HepG2 (cell line): ENCODE results near the gene WFDC12. TPM values are rescaled to one million over a fixed set of nuclear protein-coding genes. Genes with fewer than 3 reads are reported as not detected.

Experiments used
- ATAC-seq: fragments of 200-7000 bp; cut with Tn5 transposase; 3 replicates; pipeline ENCODE4 v1.9.1; 2020; ENCODE audit warnings: mild to moderate bottlenecking, moderate library complexity
- BruUV-seq: library from RNA; stranded (reverse); fragments of 400-500 nt; replicated peaks from 2 replicates; lab custom pipeline; 2021; lab: Mats Ljungman, UMichigan
- CTCF ChIA-PET: fragments of 300-600 bp; formaldehyde crosslinking; extraction: SDS; loops from one replicate; lab custom pipeline; 2021; ENCODE audit warnings: low total read pairs, inconsistent platforms, low intra/inter-chr PET ratio; lab: Yijun Ruan, JAX
- POLR2A ChIA-PET: fragments of 350-600 bp; sonication (Branson Sonifier 250); formaldehyde crosslinking; loops from one replicate; lab custom pipeline; 2020; ENCODE audit warnings: antibody characterized with exemption, inconsistent platforms; lab: Yijun Ruan, JAX
- DNase-seq: peaks from one replicate; pipeline ENCODE4 v3.0.0-alpha.2; 2015; ENCODE audit warnings: low spot score
- FAIRE-seq: peaks from 3 replicates; lab custom pipeline; 2011; peaks lifted over from hg19 to GRCh38; lab: Jason Lieb, UNC
- H2AFZ ChIP-seq: one replicate; pipeline ENCODE4 v1.6.1; 2011; ENCODE audit warnings: low read length, inconsistent platforms
- H3K27ac ChIP-seq: fragments of 300-600 bp; 3 replicates; pipeline ENCODE4 v1.8.0; 2011; ENCODE audit warnings: mixed run types, mild to moderate bottlenecking, mixed read lengths, low read length, inconsistent platforms; ENCODE audit not compliant: insufficient read depth; ENCODE audit errors: extremely low read length
- H3K27me3 ChIP-seq, 2 experiments: fragments of 200-600 bp in 1 of 2; 2 replicates in 1 of 2; 3 replicates in 1 of 2; pipeline versions ENCODE4 v1.6.0 to v1.8.0; 2011; ENCODE audit warnings: low read length in 2 of 2, mild to moderate bottlenecking in 2 of 2, moderate library complexity in 2 of 2, inconsistent platforms in 1 of 2; ENCODE audit not compliant: insufficient read depth in 2 of 2, control insufficient read depth in 1 of 2
- H3K36me3 ChIP-seq, 2 experiments: fragments of 200-600 bp in 1 of 2; replicated peaks in 1 of 2; 2 replicates in 1 of 2; 3 replicates in 1 of 2; pipeline versions ENCODE4 v1.5.1 to v1.8.0; 2011; ENCODE audit warnings: low read length in 2 of 2, inconsistent platforms in 1 of 2; ENCODE audit not compliant: insufficient read depth in 2 of 2, control insufficient read depth in 1 of 2
- H3K4me1 ChIP-seq: 2 replicates; pipeline ENCODE4 v1.5.1; 2012; ENCODE audit warnings: low read length, inconsistent platforms; ENCODE audit not compliant: insufficient read depth
- H3K4me2 ChIP-seq: 2 replicates; pipeline ENCODE4 v1.6.0; 2011; ENCODE audit warnings: low read depth, low read length, inconsistent platforms
- H3K4me3 ChIP-seq, 3 experiments: fragments of 200-600 bp in 1 of 3; sonication (generic), shearing (Covaris generic) in 1 of 3; replicated peaks in 1 of 3; 2 replicates each; pipeline ENCODE4 v1.5.1; 2011 to 2016; ENCODE audit warnings: low read length in 3 of 3, inconsistent platforms in 2 of 3, low read depth in 2 of 3, mild to moderate bottlenecking in 2 of 3, control low read depth in 1 of 3, mixed read lengths in 1 of 3; ENCODE audit not compliant: insufficient read depth in 1 of 3
- H3K79me2 ChIP-seq: one replicate; pipeline ENCODE4 v1.6.1; 2011; ENCODE audit warnings: low read length, inconsistent platforms; ENCODE audit not compliant: insufficient read depth
- H3K9ac ChIP-seq: 2 replicates; pipeline ENCODE4 v1.6.0; 2011; ENCODE audit warnings: mild to moderate bottlenecking, low read depth, low read length, inconsistent platforms; ENCODE audit not compliant: insufficient read depth
- H3K9me3 ChIP-seq: 2 replicates; pipeline ENCODE4 v1.5.1; 2012; ENCODE audit warnings: mild to moderate bottlenecking, low read length
- H4K20me1 ChIP-seq: 2 replicates; pipeline ENCODE4 v1.6.0; 2011; ENCODE audit warnings: inconsistent platforms, mild to moderate bottlenecking, low read length, moderate library complexity; ENCODE audit not compliant: insufficient read depth
- ELF1 ChIP-seq: sonication (generic); formaldehyde crosslinking; IDR thresholded peaks from 2 replicates; pipeline ENCODE4 v1.4.0; 2020; ENCODE audit warnings: missing genetic modification reagents
- KDM2A ChIP-seq: sonication (generic); formaldehyde crosslinking; IDR thresholded peaks from 2 replicates; pipeline ENCODE4 v1.4.0; 2020; ENCODE audit warnings: low read depth, missing genetic modification reagents, borderline replicate concordance
- MBNL3 ChIP-seq: fragments of 250-450 bp; sonication (Bioruptor Pico); conservative IDR thresholded peaks from 2 replicates; pipeline ENCODE4 v1.8.0; 2022; ENCODE audit warnings: mild to moderate bottlenecking, inconsistent platforms
- MXI1 ChIP-seq: IDR thresholded peaks from 3 replicates; pipeline ENCODE4 v1.6.1; 2012; ENCODE audit warnings: low read depth, low read length, inconsistent platforms, borderline replicate concordance
- NFKB2 ChIP-seq: sonication (generic); formaldehyde crosslinking; IDR thresholded peaks from 2 replicates; pipeline ENCODE4 v1.4.0; 2020; ENCODE audit warnings: missing genetic modification reagents, borderline replicate concordance
- POGZ ChIP-seq: sonication (generic); formaldehyde crosslinking; IDR thresholded peaks from 2 replicates; pipeline ENCODE4 v1.4.0; 2020; ENCODE audit warnings: mild to moderate bottlenecking, missing genetic modification reagents
- SP2 ChIP-seq: sonication (generic); formaldehyde crosslinking; IDR thresholded peaks from 2 replicates; pipeline ENCODE4 v1.5.1; 2020; ENCODE audit warnings: mild to moderate bottlenecking, missing genetic modification reagents
- SUZ12 ChIP-seq: fragments of 150-350 bp; IDR thresholded peaks from 2 replicates; pipeline ENCODE4 v1.6.1; 2014; ENCODE audit warnings: low read depth, low read length
- ZNF121 ChIP-seq: sonication (generic); formaldehyde crosslinking; IDR thresholded peaks from 2 replicates; pipeline ENCODE4 v1.5.0; 2020; ENCODE audit warnings: mild to moderate bottlenecking, missing genetic modification reagents
- ZNF17 ChIP-seq: sonication (generic); formaldehyde crosslinking; IDR thresholded peaks from 2 replicates; pipeline ENCODE4 v1.5.0; 2020; ENCODE audit warnings: mild to moderate bottlenecking, missing genetic modification reagents
- ZNF333 ChIP-seq: sonication (generic); formaldehyde crosslinking; IDR thresholded peaks from 2 replicates; pipeline ENCODE4 v1.4.0; 2020; ENCODE audit warnings: mild to moderate bottlenecking, missing genetic modification reagents, borderline replicate concordance
- ZNF430 ChIP-seq: sonication (generic); formaldehyde crosslinking; IDR thresholded peaks from 2 replicates; pipeline ENCODE4 v1.9.0; 2021; ENCODE audit warnings: mild to moderate bottlenecking, missing genetic modification reagents
- ZNF496 ChIP-seq: sonication (generic); formaldehyde crosslinking; IDR thresholded peaks from 2 replicates; pipeline ENCODE4 v1.8.1; 2023; ENCODE audit warnings: mild to moderate bottlenecking, moderate library complexity, missing genetic modification reagents; ENCODE audit not compliant: insufficient replicate concordance
- ZNF670 ChIP-seq: sonication (generic); formaldehyde crosslinking; IDR thresholded peaks from 2 replicates; pipeline ENCODE4 v1.8.0; 2022; ENCODE audit warnings: mild to moderate bottlenecking, missing genetic modification reagents, borderline replicate concordance
- ZNF891 ChIP-seq: sonication (generic); formaldehyde crosslinking; IDR thresholded peaks from 2 replicates; pipeline ENCODE4 v1.5.0; 2020; ENCODE audit warnings: mild to moderate bottlenecking, missing genetic modification reagents
- WGBS: methylation state at CpG from one replicate; pipeline ENCODE4 v1.1.6; 2017; ENCODE audit warnings: low lambda C conversion rate; 5-methylcytosine and 5-hydroxymethylcytosine counted together
- in situ Hi-C: cut with HindIII; loops from 2 replicates; pipeline ENCODE4 v1.10.0; 2017; ENCODE audit warnings: low pct_unique_long_range_greater_than_20kb; ENCODE audit not compliant: extremely low pct_ligation_motif_present
- intact Hi-C: fragments of 100-400 bp; cut with micrococcal nuclease; formaldehyde crosslinking; loops from one replicate; pipeline ENCODE4 v1.10.0; 2022; ENCODE audit not compliant: unreplicated experiment
- polyA plus RNA-seq, 8 experiments: library from polyadenylated mRNA; depleted of rRNA in 3 of 8; stranded (reverse) in 7 of 8; unstranded in 1 of 8; fragments of >200 nt; fragmentation: Illumina TruSeq in 4 of 8; extraction: Trizol in 4 of 8; gene quantifications; 2 replicates each; pipeline versions ENCODE4 v1.2.1 to v1.2.3, GENCODE V29; 2011 to 2016; ENCODE audit warnings: low read depth in 4 of 8, missing spikeins in 1 of 8, mixed read lengths in 1 of 8; ENCODE audit not compliant: insufficient read depth in 1 of 8
- total RNA-seq, 5 experiments: library from RNA; depleted of rRNA; stranded (reverse); fragments of >200 nt; fragmentation: Illumina TruSeq; extraction: Trizol; gene quantifications; 2 replicates each; pipeline ENCODE4 v1.2.3, GENCODE V29; 2016; ENCODE audit warnings: low read depth in 1 of 5
- TF ChIP-seq, protein P1 (sequence below): sonication (generic); formaldehyde crosslinking; IDR thresholded peaks from 2 replicates; pipeline ENCODE4 v1.5.0; 2020; ENCODE audit warnings: missing genetic modification reagents

The WFDC12 gene
- total and polyA plus RNA-seq, 2 of the 13 experiments (the other 11 are each of a cell fraction or from before 2014, with no cell fraction given), result not detected

DNA sequence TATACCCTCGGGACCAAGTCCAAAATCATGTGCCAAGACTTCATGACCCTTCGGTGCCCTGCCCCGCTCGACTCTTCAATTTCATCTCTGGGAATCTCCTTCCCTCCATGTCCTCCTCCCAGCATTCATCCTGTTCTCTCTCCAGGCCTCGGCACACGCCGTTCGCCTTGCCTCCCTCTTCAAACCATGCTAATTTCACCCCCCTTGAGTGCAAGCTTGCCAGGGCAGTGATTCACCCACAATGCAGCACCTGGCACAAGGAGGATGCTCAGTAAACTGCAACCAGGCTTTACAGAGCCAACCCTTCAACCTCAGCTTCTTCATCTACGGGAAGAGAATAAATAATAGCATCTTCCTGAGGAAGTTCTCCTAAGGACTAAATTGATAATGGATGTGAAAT, 27.5 kb downstream of the WFDC12 start:
- POLR2A ChIA-PET, result no interaction called here
- no TSS peak for BruUV-seq
- no peak overlapping the region for H3K4me2 ChIP-seq
- no peak overlapping the region for H3K27ac ChIP-seq
- no peak overlapping the region for H2AFZ ChIP-seq
- no peak for ATAC-seq
- DNase-seq, result no peak
- peaks cover 12% of the 10 kb centered on the region for H3K4me1 ChIP-seq
- no peak overlapping the region for H3K9ac ChIP-seq
- no peak overlapping the region for H3K4me3 ChIP-seq
- H3K9me3 ChIP-seq, result no peaks in the 10 kb centered on the region
- H4K20me1 ChIP-seq, result no peaks in the 10 kb centered on the region
- in situ Hi-C loops (loop anchor here (10.0 kb wide), 1 partner anchor 52 kb away; no protein-coding TSS in a partner anchor), intact Hi-C loops (no loop called here)
- H3K36me3 ChIP-seq, result no peaks in the 10 kb centered on the region
- H3K79me2 ChIP-seq, result no peaks in the 10 kb centered on the region
- H3K27me3 ChIP-seq, result peaks cover 0 to 31% of the 10 kb centered on the region in 2 experiments; a peak in 4 of 5 replicates
- WGBS, result 17% methylated on average over 9 of the region's 9 CpGs
- TF ChIP-seq ELF1 (CRISPR knock-in tag), result no peak
- no peak for TF ChIP-seq ZNF496
- CTCF ChIA-PET, result interaction anchor here (2.6 kb wide), 1 partner anchor 53 kb away, joined by 47 read pairs; no protein-coding TSS in a partner anchor
- no peak for FAIRE-seq

DNA sequence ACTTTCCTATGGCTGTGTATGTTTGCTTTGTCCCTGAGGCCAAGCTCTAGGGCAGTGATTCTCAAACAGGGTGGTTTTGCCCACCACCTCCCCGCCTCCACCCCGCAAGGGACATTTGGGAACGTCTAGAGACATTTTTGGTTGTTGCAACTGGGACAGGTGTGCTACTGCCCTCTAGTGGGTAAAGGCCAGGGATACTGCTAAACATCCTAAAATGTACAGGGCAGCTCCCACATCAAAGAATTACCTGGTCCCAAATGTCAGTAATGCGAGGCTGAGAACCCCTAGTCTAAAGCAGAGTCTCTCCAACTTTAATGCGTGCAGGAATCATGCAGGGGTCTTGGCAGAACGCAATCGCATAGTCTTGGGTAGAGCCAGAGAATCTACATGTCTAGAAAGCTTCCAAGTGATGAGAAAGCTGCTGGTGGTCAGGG, 28.4 kb downstream of the WFDC12 start:
- H3K4me3 ChIP-seq, result no peak overlapping the region
- H3K36me3 ChIP-seq, result no peaks in the 10 kb centered on the region
- no TSS peak for BruUV-seq
- DNase-seq (peak; percentile 69), FAIRE-seq (peak; percentile 98), ATAC-seq (peak; percentile 60)
- H3K4me2 ChIP-seq, result no peak overlapping the region
- H3K27ac ChIP-seq, result no peak overlapping the region
- peaks cover 0 to 21% of the 10 kb centered on the region in 2 experiments; a peak in 4 of 5 replicates for H3K27me3 ChIP-seq
- no peaks in the 10 kb centered on the region for H4K20me1 ChIP-seq
- intact Hi-C loops (loop anchor here (1.0 kb wide), 2 partner anchors 52 to 85 kb away; no protein-coding TSS in a partner anchor), in situ Hi-C loops (loop anchor here (10.0 kb wide), 1 partner anchor 51 kb away; no protein-coding TSS in a partner anchor)
- H3K79me2 ChIP-seq, result no peaks in the 10 kb centered on the region
- CTCF ChIA-PET, result interaction anchor here (2.2 to 3.0 kb wide), 3 partner anchors 15 to 85 kb away, joined by 15 to 47 read pairs (median 16); no protein-coding TSS in a partner anchor
- peaks cover 6% of the 10 kb centered on the region; the same call in 1 of the 2 replicates for H3K4me1 ChIP-seq
- no peaks in the 10 kb centered on the region for H3K9me3 ChIP-seq
- 3% methylated on average over 7 of the region's 7 CpGs for WGBS
- POLR2A ChIA-PET, result interaction anchor here (0.7 to 1.3 kb wide), 2 partner anchors 52 to 136 kb away, joined by 5 to 7 read pairs; partner anchors contain the start of gene TOMM34
- H3K9ac ChIP-seq, result no peak overlapping the region
- no peak overlapping the region for H2AFZ ChIP-seq
- TF ChIP-seq POGZ (CRISPR knock-in tag), result no peak
- TF ChIP-seq ZNF121 (CRISPR knock-in tag), result no peak
- TF ChIP-seq SP2 (CRISPR knock-in tag), result no peak
- TF ChIP-seq MXI1, result no peak
- no peak for TF ChIP-seq NFKB2 (CRISPR knock-in tag)
- TF ChIP-seq, protein P1, sequence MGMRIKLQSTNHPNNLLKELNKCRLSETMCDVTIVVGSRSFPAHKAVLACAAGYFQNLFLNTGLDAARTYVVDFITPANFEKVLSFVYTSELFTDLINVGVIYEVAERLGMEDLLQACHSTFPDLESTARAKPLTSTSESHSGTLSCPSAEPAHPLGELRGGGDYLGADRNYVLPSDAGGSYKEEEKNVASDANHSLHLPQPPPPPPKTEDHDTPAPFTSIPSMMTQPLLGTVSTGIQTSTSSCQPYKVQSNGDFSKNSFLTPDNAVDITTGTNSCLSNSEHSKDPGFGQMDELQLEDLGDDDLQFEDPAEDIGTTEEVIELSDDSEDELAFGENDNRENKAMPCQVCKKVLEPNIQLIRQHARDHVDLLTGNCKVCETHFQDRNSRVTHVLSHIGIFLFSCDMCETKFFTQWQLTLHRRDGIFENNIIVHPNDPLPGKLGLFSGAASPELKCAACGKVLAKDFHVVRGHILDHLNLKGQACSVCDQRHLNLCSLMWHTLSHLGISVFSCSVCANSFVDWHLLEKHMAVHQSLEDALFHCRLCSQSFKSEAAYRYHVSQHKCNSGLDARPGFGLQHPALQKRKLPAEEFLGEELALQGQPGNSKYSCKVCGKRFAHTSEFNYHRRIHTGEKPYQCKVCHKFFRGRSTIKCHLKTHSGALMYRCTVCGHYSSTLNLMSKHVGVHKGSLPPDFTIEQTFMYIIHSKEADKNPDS (CRISPR knock-in tag), result no peak
- no peak for TF ChIP-seq ZNF333
- TF ChIP-seq ZNF17 (CRISPR knock-in tag), result no peak
- TF ChIP-seq ZNF430 (CRISPR knock-in tag), result no peak
- TF ChIP-seq ZNF891 (CRISPR knock-in tag), result no peak
- TF ChIP-seq ZNF670 (CRISPR knock-in tag), result no peak
- TF ChIP-seq MBNL3 (CRISPR knock-in tag), result no peak
- TF ChIP-seq SUZ12, result no peak
- 0 out of 2 replicates have a peak, but pooled peaks have one; percentile 30 for TF ChIP-seq KDM2A
